Measurements from ENCODE around the gene HSPB1. TPM values are rescaled to one million over a fixed set of nuclear protein-coding genes. Genes with fewer than 3 reads are reported as not detected.
"Not testable (repeated sequence)": the region's sequence is repeated elsewhere in the genome, so short reads cannot be mapped to it uniquely, and the experiment has no call there.

HSPB1 gene
- total RNA-seq, 1 donor from 2014 or later: 78.8 TPM

GRCh38 chr7:76303202-76304147 lies 1.0 kb downstream of the HSPB1 start:
- DNase-seq (ENCODE audit: low read depth, low spot score): peak; percentile 73

- no peak for DNase-seq (ENCODE audit: low read depth, low spot score)
Measured at GRCh38 chr7:76304888-76305375, 2.5 kb downstream of the HSPB1 start.

GRCh38 chr7:76308874-76309273 lies 6.4 kb downstream of the HSPB1 start:
- not testable (repeated sequence) for DNase-seq (ENCODE audit: low read depth, low spot score)

- DNase-seq (ENCODE audit: low read depth, low spot score): not testable (repeated sequence)
Measured at GRCh38 chr7:76309341-76310101, 7.0 kb downstream of the HSPB1 start.

GRCh38 chr7:76310102-76310957 lies 7.9 kb downstream of the HSPB1 start:
- DNase-seq (ENCODE audit: low read depth, low spot score): no peak

GRCh38 chr7:76311838-76312237 lies 9.4 kb downstream of the HSPB1 start:
- not testable (repeated sequence) for DNase-seq (ENCODE audit: low read depth, low spot score)

GRCh38 chr7:76314042-76314721 lies 11.7 kb downstream of the HSPB1 start:
- peak; percentile 67 for DNase-seq (ENCODE audit: low read depth, low spot score)

- DNase-seq (ENCODE audit: low read depth, low spot score): not testable (repeated sequence)
Measured at GRCh38 chr7:76314740-76315139, 12.3 kb downstream of the HSPB1 start.

GRCh38 chr7:76315364-76315763 lies 12.9 kb downstream of the HSPB1 start:
- DNase-seq (ENCODE audit: low read depth, low spot score): no peak

GRCh38 chr7:76316984-76317781 lies 14.7 kb downstream of the HSPB1 start:
- DNase-seq (ENCODE audit: low read depth, low spot score): no peak

GRCh38 chr7:76317782-76318487 lies 15.5 kb downstream of the HSPB1 start:
- DNase-seq (ENCODE audit: low read depth, low spot score): peak; percentile 86

GRCh38 chr7:76318488-76319353 lies 16.2 kb downstream of the HSPB1 start:
- no peak for DNase-seq (ENCODE audit: low read depth, low spot score)

- no peak for DNase-seq (ENCODE audit: low read depth, low spot score)
Measured at GRCh38 chr7:76325092-76325491, 22.6 kb downstream of the HSPB1 start.

GRCh38 chr7:76325811-76326210 lies 23.3 kb downstream of the HSPB1 start:
- no peak for DNase-seq (ENCODE audit: low read depth, low spot score)

GRCh38 chr7:76326646-76327233 lies 24.3 kb downstream of the HSPB1 start:
- DNase-seq (ENCODE audit: low read depth, low spot score): no peak

GRCh38 chr7:76327610-76328009 lies 25.1 kb downstream of the HSPB1 start:
- DNase-seq (ENCODE audit: low read depth, low spot score): peak; percentile 45

- DNase-seq (ENCODE audit: low read depth, low spot score): no peak
Measured at GRCh38 chr7:76328389-76328788, 25.9 kb downstream of the HSPB1 start.

- no peak for DNase-seq (ENCODE audit: low read depth, low spot score)
Measured at GRCh38 chr7:76329479-76329878, 27.0 kb downstream of the HSPB1 start.
